Liver (tissue), 9 donors: ENCODE measurements around the gene IFNA1. TPM values are rescaled to one million over a fixed set of nuclear protein-coding genes. Genes with fewer than 3 reads are reported as not detected.

Source experiments
- DNase-seq: peaks from one replicate; pipeline ENCODE4 v3.0.0-alpha.2; 2017; ENCODE audit warnings: low spot score
- H3K27ac ChIP-seq, 2 donors: one replicate each; pipeline ENCODE4 v1.7.0; 2013; ENCODE audit warnings: inconsistent platforms in 2 of 2, low read length in 2 of 2, control low read depth in 1 of 2, low read depth in 1 of 2, mild to moderate bottlenecking in 1 of 2
- H3K27me3 ChIP-seq, 4 donors: one replicate each; pipeline versions ENCODE4 v1.6.1 to v1.7.0; 2013; ENCODE audit warnings: low read length in 3 of 4, inconsistent platforms in 1 of 4, mild to moderate bottlenecking in 1 of 4, moderate library complexity in 1 of 4; ENCODE audit not compliant: control insufficient read depth in 4 of 4, insufficient read depth in 4 of 4
- H3K36me3 ChIP-seq, 4 donors: one replicate each; pipeline versions ENCODE4 v1.6.1 to v1.7.0; 2013; ENCODE audit warnings: low read length in 3 of 4, mild to moderate bottlenecking in 3 of 4, low read depth in 1 of 4, moderate library complexity in 1 of 4; ENCODE audit not compliant: control insufficient read depth in 4 of 4, insufficient read depth in 3 of 4
- H3K4me1 ChIP-seq, 4 donors: one replicate each; pipeline versions ENCODE4 v1.6.1 to v1.7.0; 2013; ENCODE audit warnings: low read length in 3 of 4, mild to moderate bottlenecking in 3 of 4, moderate library complexity in 1 of 4; ENCODE audit not compliant: control insufficient read depth in 4 of 4, insufficient read depth in 4 of 4
- H3K4me3 ChIP-seq, 3 donors: one replicate each; pipeline versions ENCODE4 v1.6.1 to v1.7.0; 2013; ENCODE audit warnings: low read length in 3 of 3, control low read depth in 1 of 3, low read depth in 1 of 3, mild to moderate bottlenecking in 1 of 3
- H3K9ac ChIP-seq, 2 donors: one replicate each; pipeline ENCODE4 v1.7.0; 2013; ENCODE audit warnings: low read length in 2 of 2, mild to moderate bottlenecking in 2 of 2, moderate library complexity in 2 of 2, control low read depth in 1 of 2, low read depth in 1 of 2
- H3K9me3 ChIP-seq, 4 donors: one replicate each; pipeline versions ENCODE4 v1.6.1 to v1.7.0; 2013; ENCODE audit warnings: low read length in 3 of 4; ENCODE audit not compliant: control insufficient read depth in 4 of 4
- ATF3 ChIP-seq: IDR thresholded peaks from 2 replicates; pipeline ENCODE4 v1.6.1; 2016; ENCODE audit warnings: antibody characterized with exemption
- CTCF ChIP-seq: fragments of 150-350 bp; IDR thresholded peaks from 2 replicates; pipeline ENCODE4 v1.5.1; 2017; ENCODE audit warnings: improper control_type of control experiment, low read depth, low read length; ENCODE audit not compliant: missing input control
- EGR1 ChIP-seq, 2 donors: IDR thresholded peaks; 2 replicates each; pipeline ENCODE4 v1.6.1; 2016 to 2018; ENCODE audit warnings: antibody characterized with exemption in 2 of 2, low read depth in 2 of 2
- FOXA1 ChIP-seq: IDR thresholded peaks from 2 replicates; pipeline ENCODE4 v1.6.1; 2016; ENCODE audit warnings: antibody characterized with exemption
- FOXA2 ChIP-seq: IDR thresholded peaks from 2 replicates; pipeline ENCODE4 v1.6.1; 2016; ENCODE audit warnings: antibody characterized with exemption
- GABPA ChIP-seq, 2 donors: IDR thresholded peaks in 1 of 2; conservative IDR thresholded peaks in 1 of 2; 2 replicates each; pipeline ENCODE4 v1.6.1; 2016; ENCODE audit warnings: antibody characterized with exemption in 2 of 2, mild to moderate bottlenecking in 1 of 2, moderate library complexity in 1 of 2
- HNF4A ChIP-seq, 2 donors: conservative IDR thresholded peaks; 2 replicates each; pipeline ENCODE4 v1.6.1; 2016; ENCODE audit warnings: antibody characterized with exemption in 2 of 2, mild to moderate bottlenecking in 2 of 2
- HNF4G ChIP-seq: IDR thresholded peaks from 2 replicates; pipeline ENCODE4 v1.6.1; 2016; ENCODE audit warnings: antibody characterized with exemption
- JUND ChIP-seq, 2 donors: IDR thresholded peaks; 2 replicates each; pipeline ENCODE4 v1.6.1; 2016; ENCODE audit warnings: antibody characterized with exemption in 2 of 2
- MAX ChIP-seq: IDR thresholded peaks from 2 replicates; pipeline ENCODE4 v1.6.1; 2016; ENCODE audit warnings: antibody characterized with exemption
- NR2F2 ChIP-seq: IDR thresholded peaks from 2 replicates; pipeline ENCODE4 v1.6.1; 2016; ENCODE audit warnings: antibody characterized with exemption
- RAD21 ChIP-seq, 2 donors: IDR thresholded peaks; 2 replicates each; pipeline ENCODE4 v1.6.1; 2016; ENCODE audit warnings: antibody characterized with exemption in 2 of 2, mild to moderate bottlenecking in 2 of 2
- REST ChIP-seq: IDR thresholded peaks from 2 replicates; pipeline ENCODE4 v1.6.1; 2016; ENCODE audit warnings: antibody characterized with exemption, mild to moderate bottlenecking
- RXRA ChIP-seq, 2 donors: IDR thresholded peaks; 2 replicates each; pipeline ENCODE4 v1.6.1; 2017 to 2018; ENCODE audit warnings: antibody characterized with exemption in 2 of 2, mild to moderate bottlenecking in 1 of 2
- SP1 ChIP-seq: IDR thresholded peaks from 2 replicates; pipeline ENCODE4 v1.6.1; 2018; ENCODE audit warnings: antibody characterized with exemption, mild to moderate bottlenecking
- TAF1 ChIP-seq: conservative IDR thresholded peaks from 2 replicates; pipeline ENCODE4 v1.6.1; 2016; ENCODE audit warnings: antibody characterized with exemption, mild to moderate bottlenecking
- YY1 ChIP-seq: IDR thresholded peaks from 2 replicates; pipeline ENCODE4 v1.6.1; 2016; ENCODE audit warnings: antibody characterized with exemption, mild to moderate bottlenecking
- ZBTB33 ChIP-seq: IDR thresholded peaks from 2 replicates; pipeline ENCODE4 v1.6.1; 2016; ENCODE audit warnings: antibody characterized with exemption
- WGBS: extraction: QIAGEN DNeasy Blood & Tissue Kit; methylation state at CpG from one replicate; pipeline ENCODE4 v1.1.7; 2013; 5-methylcytosine and 5-hydroxymethylcytosine counted together
- polyA plus RNA-seq, 2 donors: library from polyadenylated mRNA; stranded (reverse) in 1 of 2; unstranded in 1 of 2; fragments of 200-250 nt in 1 of 2; fragments of >200 nt in 1 of 2; fragmentation: Nextera tagmentation in 1 of 2; extraction: Ambion mirVana in 1 of 2; gene quantifications; one replicate each; pipeline versions ENCODE4 v1.2.1 to v1.2.3, GENCODE V29; 2013 to 2015
- total RNA-seq, 2 donors: library from RNA; depleted of rRNA; stranded (reverse); fragments of >200 nt; gene quantifications; one replicate each; pipeline ENCODE4 v1.2.3, GENCODE V29; 2014
- donor health status: healthy.
- donor health status: healthy.
- donor health status: healthy.
- donor health status: healthy.
- donor health status: healthy.

Gene IFNA1
- total and polyA plus RNA-seq, 4 donors = not detected

- Histone ChIP-seq H3K27me3 (no peaks in the 10 kb centered on the region), H3K9me3 (no peaks in the 10 kb centered on the region), H3K27ac (no peak overlapping the region), H3K4me1 (no peaks in the 10 kb centered on the region), H3K9ac (no peak overlapping the region), H3K4me3 (no peak overlapping the region), H3K36me3 (no peaks in the 10 kb centered on the region)
- peak; percentile 56 for TF ChIP-seq CTCF
- TF ChIP-seq RAD21 (IDR thresholded peaks at IDR 0.05) = peak; percentile 74 to 79
- no peak for TF ChIP-seq FOXA2
- no peak for DNase-seq
Observed at GRCh38 chr9:21455320-21455719, 15.1 kb downstream of the IFNA1 start.

GRCh38 chr9:21461377-21461776 lies 21.1 kb downstream of the IFNA1 start:
- peaks cover 0 to 2% (median 0%) of the 10 kb centered on the region in 4 donors for H3K27me3 ChIP-seq
- H3K9me3 ChIP-seq = no peaks in the 10 kb centered on the region
- no peak overlapping the region for H3K9ac ChIP-seq
- H3K4me3 ChIP-seq = no peak overlapping the region
- TF ChIP-seq FOXA1 (no peak), ATF3 (no peak), FOXA2 (no peak), GABPA (IDR thresholded peaks at IDR 0.05 in 1 of 2, conservative IDR thresholded peaks at IDR 0.05 in 1 of 2) (no peak), SP1 (no peak), EGR1 (IDR thresholded peaks at IDR 0.05; ENCODE audit: low read depth in 2 of 2) (no peak), RAD21 (IDR thresholded peaks at IDR 0.05) (no peak), YY1 (no peak), JUND (IDR thresholded peaks at IDR 0.05) (no peak), HNF4G (no peak)
- no peaks in the 10 kb centered on the region for H3K36me3 ChIP-seq
- DNase-seq = no peak
- no peak overlapping the region for H3K27ac ChIP-seq
- WGBS = 85% methylated on average over 1 of the region's 1 CpG
- H3K4me1 ChIP-seq = no peaks in the 10 kb centered on the region

GRCh38 chr9:21465138-21465537 lies 24.9 kb downstream of the IFNA1 start:
- H3K9me3 ChIP-seq = no peaks in the 10 kb centered on the region
- H3K4me1 ChIP-seq = no peaks in the 10 kb centered on the region
- H3K36me3 ChIP-seq = no peaks in the 10 kb centered on the region
- H3K9ac ChIP-seq = no peak overlapping the region
- WGBS = 78% methylated on average over 5 of the region's 5 CpGs
- H3K27ac ChIP-seq = no peak overlapping the region
- TF ChIP-seq ZBTB33 (no peak), NR2F2 (no peak), MAX (no peak), RXRA (IDR thresholded peaks at IDR 0.05) (no peak), FOXA2 (no peak), FOXA1 (no peak), CTCF (no peak), EGR1 (IDR thresholded peaks at IDR 0.05; ENCODE audit: low read depth in 2 of 2) (no peak), HNF4A (conservative IDR thresholded peaks at IDR 0.05) (no peak), YY1 (no peak), HNF4G (no peak), SP1 (no peak), ATF3 (no peak), GABPA (IDR thresholded peaks at IDR 0.05 in 1 of 2, conservative IDR thresholded peaks at IDR 0.05 in 1 of 2) (no peak), JUND (IDR thresholded peaks at IDR 0.05) (no peak), REST (no peak), RAD21 (IDR thresholded peaks at IDR 0.05) (no peak), TAF1 (no peak)
- peaks cover 0 to 2% (median 0%) of the 10 kb centered on the region in 4 donors for H3K27me3 ChIP-seq
- DNase-seq = no peak
- H3K4me3 ChIP-seq = no peak overlapping the region
